H1 (cell line): ENCODE data around the gene GTF2F1.

ENCODE experiments used
- ATF2 ChIP-seq: IDR thresholded peaks from 2 replicates; pipeline ENCODE4 v1.6.1; 2012; ENCODE audit warnings: low read length, inconsistent platforms
- CHD2 ChIP-seq: IDR thresholded peaks from 2 replicates; pipeline ENCODE4 v1.6.1; 2012; ENCODE audit warnings: low read length, improper control_type of control experiment
- CTCF ChIP-seq, 3 experiments: IDR thresholded peaks; 1 replicate in 2 of 3; 2 replicates in 1 of 3; pipeline versions ENCODE4 v1.5.1 to v1.6.1; 2011; ENCODE audit warnings: low read length in 3 of 3, mild to moderate bottlenecking in 3 of 3, inconsistent platforms in 2 of 3, low read depth in 1 of 3, moderate library complexity in 1 of 3; ENCODE audit not compliant: insufficient read depth in 1 of 3; ENCODE audit errors: control extremely low read depth in 1 of 3
- GABPA ChIP-seq: IDR thresholded peaks from 2 replicates; pipeline ENCODE4 v1.6.1; 2011; ENCODE audit warnings: mild to moderate bottlenecking, low read length, moderate library complexity, borderline replicate concordance; ENCODE audit not compliant: insufficient read depth
- JUND ChIP-seq: IDR thresholded peaks from 2 replicates; pipeline ENCODE4 v1.6.1; 2011; ENCODE audit warnings: mild to moderate bottlenecking, improper control_type of control experiment, low read length
- POLR2AphosphoS5 ChIP-seq: IDR thresholded peaks from 2 replicates; pipeline ENCODE4 v1.6.1; 2011; ENCODE audit warnings: low read depth, low read length
- RFX5 ChIP-seq: IDR thresholded peaks from 2 replicates; pipeline ENCODE4 v1.6.1; 2011; ENCODE audit warnings: low read depth, low read length, improper control_type of control experiment, borderline replicate concordance
- RNF2 ChIP-seq: fragments of 200-900, 300-1000 bp; sonication (generic); IDR thresholded peaks from 2 replicates; pipeline ENCODE4 v1.7.1; 2016; ENCODE audit warnings: borderline replicate concordance, low read depth, mild to moderate bottlenecking, antibody characterized with exemption, low read length; ENCODE audit not compliant: poor library complexity, severe bottlenecking; ENCODE audit errors: missing control alignments
- TBP ChIP-seq: IDR thresholded peaks from 2 replicates; pipeline ENCODE4 v1.6.1; 2011; ENCODE audit warnings: low read depth, low read length, improper control_type of control experiment
- YY1 ChIP-seq: IDR thresholded peaks from 2 replicates; pipeline ENCODE4 v1.6.1; 2011; ENCODE audit warnings: low read depth, mild to moderate bottlenecking, low read length
- ZNF274 ChIP-seq: IDR thresholded peaks from 2 replicates; pipeline ENCODE4 v1.7.0; 2012; ENCODE audit warnings: low read length, borderline replicate concordance; ENCODE audit errors: extremely low read depth
- TF ChIP-seq, protein P1 (sequence below): IDR thresholded peaks from 2 replicates; pipeline ENCODE4 v1.6.1; 2012; ENCODE audit warnings: inconsistent platforms

- TF ChIP-seq CHD2 (no peak), CTCF (IDR thresholded peaks at IDR 0.05; ENCODE audit: control extremely low read depth in 1 of 3, insufficient read depth in 1 of 3, low read depth in 1 of 3, low read length in 3 of 3) (no peak), ZNF274 (no peak), YY1 (no peak), TBP (no peak), GABPA (no peak), RFX5 (no peak), RNF2 (no peak), ATF2 (no peak), POLR2AphosphoS5 (no peak), JUND (no peak)
- TF ChIP-seq, protein P1, sequence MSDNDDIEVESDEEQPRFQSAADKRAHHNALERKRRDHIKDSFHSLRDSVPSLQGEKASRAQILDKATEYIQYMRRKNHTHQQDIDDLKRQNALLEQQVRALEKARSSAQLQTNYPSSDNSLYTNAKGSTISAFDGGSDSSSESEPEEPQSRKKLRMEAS, result no peak
Measured at GRCh38 chr19:6402837-6403608, 10.1 kb upstream of the GTF2F1 start.
